CD4-positive, CD25-positive, alpha-beta regulatory T cell (primary cell): ENCODE results near the gene UBE3D. TPM values are rescaled to one million over a fixed set of nuclear protein-coding genes. Genes with fewer than 3 reads are reported as not detected.

ENCODE experiments used
- ATAC-seq, 2 donors: fragments of 150-1000 bp; cut with Tn5 transposase; one replicate each; pipeline ENCODE4 v1.10.0; 2021; ENCODE audit warnings: low read depth in 2 of 2, moderate number of reproducible peaks in 2 of 2, moderate library complexity in 1 of 2
- DNase-seq, 3 donors: peaks; one replicate each; pipeline versions ENCODE4 v3.0.0 to v3.0.0-alpha.2; 2012 to 2022; ENCODE audit warnings: mixed read lengths in 1 of 3
- H3K27ac ChIP-seq: one replicate; pipeline ENCODE4 v1.7.0; 2013; ENCODE audit warnings: mild to moderate bottlenecking, low read length; ENCODE audit not compliant: insufficient read depth, poor library complexity, severe bottlenecking
- H3K27me3 ChIP-seq: one replicate; pipeline ENCODE4 v1.7.0; 2013; ENCODE audit warnings: low read length; ENCODE audit not compliant: control insufficient read depth, insufficient read depth
- H3K36me3 ChIP-seq: one replicate; pipeline ENCODE4 v1.7.0; 2013; ENCODE audit warnings: mild to moderate bottlenecking, low read length, moderate library complexity; ENCODE audit not compliant: control insufficient read depth, insufficient read depth
- H3K4me1 ChIP-seq: 2 replicates; pipeline ENCODE4 v1.7.0; 2013; ENCODE audit warnings: mild to moderate bottlenecking, low read length; ENCODE audit not compliant: insufficient read depth, control insufficient read depth, poor library complexity, severe bottlenecking
- H3K4me3 ChIP-seq: one replicate; pipeline ENCODE4 v1.7.0; 2013; ENCODE audit warnings: low read depth, mild to moderate bottlenecking, low read length, moderate library complexity
- H3K9me3 ChIP-seq, 2 experiments: 1 replicate in 1 of 2; 2 replicates in 1 of 2; pipeline ENCODE4 v1.7.0; 2013; ENCODE audit warnings: low read length in 2 of 2, mild to moderate bottlenecking in 1 of 2, moderate library complexity in 1 of 2; ENCODE audit not compliant: control insufficient read depth in 2 of 2
- H3K27ac Mint-ChIP-seq, 3 donors: one replicate each; pipeline ENCODE4 v1.8.0; 2020 to 2022; ENCODE audit warnings: mild to moderate bottlenecking in 3 of 3, mixed read lengths in 3 of 3, moderate library complexity in 2 of 3
- H3K27me3 Mint-ChIP-seq: one replicate; pipeline ENCODE4 v1.8.0; 2022; ENCODE audit warnings: mild to moderate bottlenecking, mixed read lengths
- H3K36me3 Mint-ChIP-seq: one replicate; pipeline ENCODE4 v1.8.0; 2020; ENCODE audit warnings: mixed read lengths
- H3K4me1 Mint-ChIP-seq, 4 donors: one replicate each; pipeline ENCODE4 v1.8.0; 2020 to 2022; ENCODE audit warnings: mixed read lengths in 4 of 4, mild to moderate bottlenecking in 1 of 4
- H3K4me3 Mint-ChIP-seq, 4 donors: one replicate each; pipeline ENCODE4 v1.8.0; 2020 to 2022; ENCODE audit warnings: mild to moderate bottlenecking in 4 of 4, mixed read lengths in 4 of 4, moderate library complexity in 3 of 4
- H3K9me3 Mint-ChIP-seq, 7 donors: one replicate each; pipeline ENCODE4 v1.8.0; 2020 to 2022; ENCODE audit warnings: mixed read lengths in 7 of 7, mild to moderate bottlenecking in 3 of 7, moderate library complexity in 2 of 7
- polyA plus RNA-seq, 4 donors: library from polyadenylated mRNA; unstranded; fragments of 300-500 nt; fragmentation: Illumina TruSeq; gene quantifications; one replicate each; pipeline ENCODE4 v1.2.3, GENCODE V29; 2021
- total RNA-seq: library from RNA; stranded (reverse); gene quantifications from one replicate; pipeline ENCODE4 v1.2.3, GENCODE V29; 2022

UBE3D gene
- total and polyA plus RNA-seq, 5 donors from 2014 or later: 3.8 to 7.8 (median 5.5) TPM

DNA sequence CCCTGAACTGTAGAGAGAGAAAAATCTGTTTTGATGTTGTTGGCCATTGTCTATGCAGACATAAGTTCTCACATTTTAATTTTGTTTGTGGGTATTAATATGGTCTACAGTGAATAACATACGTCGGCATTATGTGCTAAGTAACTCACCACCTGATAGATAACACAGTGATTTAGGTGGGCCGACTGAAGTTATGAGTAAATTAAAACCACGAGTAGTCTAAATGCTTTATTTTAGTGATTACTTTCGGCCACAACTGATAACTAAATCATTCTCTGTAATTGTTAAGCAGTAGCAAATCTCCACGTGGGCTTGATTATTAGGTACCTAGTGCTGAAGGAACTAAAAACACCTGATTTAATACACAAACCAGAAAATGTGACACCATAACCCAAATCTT is 3.0 kb upstream of the UBE3D start:
- peak overlapping the region; percentile 86 for H3K4me3 ChIP-seq
- H3K27ac ChIP-seq: peak overlapping the region; percentile 92
- ATAC-seq: no peak
- Mint-ChIP-seq H3K36me3 (no peaks in the 10 kb centered on the region), H3K27ac (peak overlapping the region; percentile 80 to 95 (median 93)), H3K4me3 (peak overlapping the region; percentile 92 to 96 (median 94)), H3K4me1 (peaks cover 28 to 49% (median 39%) of the 10 kb centered on the region in 4 donors), H3K9me3 (no peaks in the 10 kb centered on the region), H3K27me3 (peaks cover 4% of the 10 kb centered on the region)
- H3K36me3 ChIP-seq: peaks cover 1% of the 10 kb centered on the region
- H3K4me1 ChIP-seq: peaks cover 32% of the 10 kb centered on the region
- no peaks in the 10 kb centered on the region for H3K27me3 ChIP-seq
- no peak for DNase-seq
- H3K9me3 ChIP-seq: no peaks in the 10 kb centered on the region

DNA sequence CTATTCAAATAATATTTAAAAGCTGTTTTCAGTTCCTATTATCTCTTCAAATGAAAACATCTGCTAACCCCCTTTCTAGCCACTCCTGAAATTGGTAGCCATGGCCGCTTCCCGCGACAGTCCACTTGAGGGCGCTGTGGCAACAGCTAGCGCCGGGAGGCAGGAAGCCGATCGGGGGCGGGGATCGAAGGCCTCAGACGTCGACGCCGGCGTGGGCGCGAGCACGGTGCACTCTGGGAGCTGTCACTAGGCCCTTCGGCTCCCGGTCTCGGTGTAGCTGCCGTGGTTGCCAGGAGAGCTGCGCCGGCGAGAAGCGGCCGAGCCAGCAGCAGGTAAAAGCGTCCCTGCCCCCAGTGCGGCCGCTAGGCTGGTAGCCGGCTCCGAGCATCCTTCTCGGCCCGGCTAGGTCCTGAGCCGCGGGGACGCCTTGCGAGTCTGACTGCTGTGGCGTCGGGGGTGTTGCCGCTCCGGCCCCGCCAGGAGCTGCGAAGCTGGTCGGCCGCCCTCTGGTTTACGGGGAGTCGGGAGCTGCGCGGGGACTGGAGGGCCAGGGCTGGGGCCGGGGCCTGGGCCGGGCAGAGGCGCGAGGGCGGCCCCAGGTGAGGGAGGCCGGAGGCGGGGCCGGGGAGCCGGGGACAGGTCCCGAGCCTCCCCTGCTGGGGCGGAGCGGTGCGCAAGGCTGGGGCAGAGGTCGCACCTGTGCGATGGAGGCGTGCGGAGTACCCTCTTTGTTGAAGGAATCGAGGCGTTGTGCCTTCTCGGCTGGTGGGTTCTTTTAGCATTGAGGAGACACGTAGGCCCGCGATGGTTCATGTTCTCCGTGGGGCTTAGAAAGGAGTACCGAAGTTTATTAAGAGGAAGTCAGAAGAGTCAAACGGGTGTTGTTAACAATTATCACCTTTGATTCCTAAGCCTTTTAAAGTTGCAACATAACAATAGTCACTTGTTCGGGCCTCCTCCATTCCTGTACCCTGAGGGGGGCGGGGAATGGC is 2.1 kb upstream of the UBE3D start, which contains the start of gene DOP1A:
Gene DOP1A, plus strand, starts transcription at position 224 of the 992 bp plus-strand sequence. CDS start 29,307 bp downstream, outside the sequence.
- peaks cover 25 to 50% (median 38%) of the 10 kb centered on the region in 4 donors for H3K4me1 Mint-ChIP-seq
- peak; percentile 91 to 92 for ATAC-seq
- peak within 1 kb of the TSS; percentile 86 for H3K4me3 ChIP-seq

DNA sequence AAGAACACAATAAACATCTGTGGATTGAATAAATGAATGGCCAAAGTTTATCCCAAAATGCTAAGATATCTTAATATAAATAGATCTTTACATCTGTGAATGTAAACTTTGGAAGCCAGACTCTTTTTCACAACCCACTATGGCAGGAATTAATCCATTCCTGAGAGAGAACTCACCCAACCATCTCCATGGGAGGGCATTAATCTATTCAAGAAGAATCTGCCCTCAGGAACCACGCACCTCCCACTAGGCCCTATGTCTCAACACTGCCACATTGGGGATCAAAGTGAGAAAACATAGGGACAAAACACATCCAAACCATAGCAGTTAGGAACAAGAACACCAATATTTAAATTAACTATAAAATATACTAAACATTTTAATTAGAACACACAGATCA is 3.4 kb downstream of the UBE3D start:
- DNase-seq (no peak), ATAC-seq (no peak)
- Mint-ChIP-seq H3K9me3 (peaks cover 0 to 2% (median 0%) of the 10 kb centered on the region in 7 donors), H3K4me3 (no peak overlapping the region), H3K27me3 (peaks cover 1% of the 10 kb centered on the region), H3K36me3 (peaks cover 7% of the 10 kb centered on the region), H3K4me1 (peaks cover 15 to 38% (median 32%) of the 10 kb centered on the region in 4 donors), H3K27ac (no peak overlapping the region)
- Histone ChIP-seq H3K4me3 (no peak overlapping the region), H3K36me3 (peaks cover 3% of the 10 kb centered on the region), H3K27me3 (no peaks in the 10 kb centered on the region), H3K4me1 (peaks cover 20% of the 10 kb centered on the region), H3K9me3 (no peaks in the 10 kb centered on the region), H3K27ac (no peak overlapping the region)

More for the DNA sequence above, 2.1 kb upstream of the UBE3D start, which contains the start of gene DOP1A:
- H3K9me3 Mint-ChIP-seq: no peaks in the 10 kb centered on the region
- peak within 1 kb of the TSS; percentile 92 to 96 (median 94) for H3K4me3 Mint-ChIP-seq
- H3K27ac Mint-ChIP-seq: peak within 1 kb of the TSS; percentile 82 to 95 (median 93)
- peaks cover 4% of the 10 kb centered on the region for H3K27me3 Mint-ChIP-seq
- no peaks in the 10 kb centered on the region for H3K36me3 Mint-ChIP-seq
- peak; percentile 92 to 97 (median 95) for DNase-seq
- Histone ChIP-seq H3K27ac (peak within 1 kb of the TSS; percentile 92), H3K9me3 (no peaks in the 10 kb centered on the region), H3K27me3 (no peaks in the 10 kb centered on the region), H3K4me1 (peaks cover 32% of the 10 kb centered on the region), H3K36me3 (no peaks in the 10 kb centered on the region)

DNA sequence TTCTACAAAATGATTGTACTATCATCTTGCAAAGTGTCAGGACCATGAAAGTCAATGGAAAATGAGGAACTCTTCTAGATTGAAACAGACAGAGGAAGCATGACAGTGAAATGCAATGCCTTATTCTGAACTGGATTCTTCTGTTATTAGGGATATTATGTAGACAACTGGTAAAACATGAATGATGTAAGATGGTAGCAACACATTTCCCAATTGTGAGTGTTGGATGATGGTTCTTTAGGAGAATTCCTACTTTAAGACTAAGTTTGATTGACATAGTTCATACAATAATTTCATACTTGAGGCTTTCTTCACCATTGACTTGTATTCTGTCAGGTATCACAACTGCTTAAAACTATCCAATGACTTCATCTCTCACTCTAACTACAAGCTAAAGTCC is 4.5 kb downstream of the UBE3D start:
- Histone ChIP-seq H3K4me1 (peaks cover 18% of the 10 kb centered on the region), H3K36me3 (peaks cover 9% of the 10 kb centered on the region), H3K9me3 (no peaks in the 10 kb centered on the region), H3K27ac (no peak overlapping the region), H3K27me3 (no peaks in the 10 kb centered on the region), H3K4me3 (no peak overlapping the region)
- H3K9me3 Mint-ChIP-seq: peaks cover 0 to 2% (median 0%) of the 10 kb centered on the region in 7 donors
- H3K27me3 Mint-ChIP-seq: no peaks in the 10 kb centered on the region
- peaks cover 15 to 37% (median 30%) of the 10 kb centered on the region in 4 donors for H3K4me1 Mint-ChIP-seq
- no peak for DNase-seq
- H3K36me3 Mint-ChIP-seq: peaks cover 16% of the 10 kb centered on the region
- no peak overlapping the region for H3K27ac Mint-ChIP-seq
- no peak for ATAC-seq
- H3K4me3 Mint-ChIP-seq: peak overlapping the region in 1 of 4 donors; percentile 53

DNA sequence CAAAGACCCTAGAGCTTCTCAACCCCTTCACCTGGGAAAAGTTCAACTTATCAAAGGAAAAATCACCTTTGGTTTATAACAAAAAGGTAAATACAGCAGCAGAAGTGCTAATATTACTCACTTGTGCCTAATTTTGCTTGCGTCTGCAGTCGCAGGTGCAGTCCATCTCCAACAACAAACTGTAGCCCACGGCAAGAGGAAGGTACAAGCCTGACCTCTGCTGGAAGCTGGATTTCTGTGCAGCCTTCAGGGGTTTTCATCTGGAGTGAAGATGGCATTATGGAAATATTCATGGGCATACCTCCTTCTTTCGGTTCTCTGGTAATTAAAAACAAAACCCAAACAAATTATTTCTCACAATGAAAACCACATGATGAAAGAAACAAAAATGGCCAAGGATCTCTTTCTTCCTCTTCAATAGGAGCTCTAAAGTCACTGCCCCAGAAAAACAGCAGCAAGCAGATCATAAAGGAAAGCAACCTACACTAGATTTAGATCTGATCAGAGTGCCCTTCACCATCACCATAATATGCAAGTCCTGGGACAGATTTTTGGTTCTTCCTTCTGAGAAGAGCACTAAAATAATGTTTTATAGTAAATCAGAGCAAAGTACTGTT is 7.8 kb downstream of the UBE3D start:
- Mint-ChIP-seq H3K4me1 (peaks cover 0 to 24% (median 15%) of the 10 kb centered on the region in 4 donors), H3K4me3 (no peak overlapping the region), H3K36me3 (peaks cover 22% of the 10 kb centered on the region), H3K9me3 (peaks cover 0 to 2% (median 0%) of the 10 kb centered on the region in 7 donors), H3K27me3 (no peaks in the 10 kb centered on the region), H3K27ac (no peak overlapping the region)
- H3K4me3 ChIP-seq: no peak overlapping the region
- no peaks in the 10 kb centered on the region for H3K4me1 ChIP-seq
- no peaks in the 10 kb centered on the region for H3K9me3 ChIP-seq
- no peak overlapping the region for H3K27ac ChIP-seq
- peaks cover 11% of the 10 kb centered on the region for H3K36me3 ChIP-seq
- no peaks in the 10 kb centered on the region for H3K27me3 ChIP-seq
- no peak for ATAC-seq
- DNase-seq: peak in 2 of 3 donors; percentile 18 to 34

DNA sequence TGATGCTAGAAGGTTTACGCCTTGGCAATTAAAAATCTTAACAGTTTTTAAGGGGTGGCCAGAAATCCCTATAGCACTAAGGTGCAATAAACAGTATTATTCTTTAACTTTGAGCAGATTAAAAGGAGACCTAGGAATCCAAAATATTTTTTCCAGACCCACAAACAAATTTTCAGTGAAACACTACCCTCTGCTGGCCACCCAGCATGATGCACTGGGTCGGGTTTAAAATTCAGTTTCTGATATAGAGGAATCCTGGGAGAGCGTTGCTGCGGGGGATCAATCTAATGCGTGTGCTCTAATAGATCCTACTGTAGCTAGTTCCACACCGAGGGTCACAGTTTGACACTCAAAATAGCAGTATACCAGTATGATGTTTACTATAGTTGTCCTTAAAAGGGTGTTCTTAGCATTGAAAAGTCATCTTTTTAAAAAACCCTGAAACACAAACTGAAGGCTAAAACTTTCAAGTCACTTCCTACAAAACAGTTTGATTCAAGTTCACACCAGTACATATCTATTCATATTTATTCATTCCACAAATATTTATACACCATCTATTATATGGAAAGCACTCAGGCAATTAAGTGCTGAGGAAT is 10.2 kb downstream of the UBE3D start:
- DNase-seq (peak; percentile 20 to 39 (median 35)), ATAC-seq (peak; percentile 60 to 64)
- H3K4me3 Mint-ChIP-seq: no peak overlapping the region
- H3K27me3 Mint-ChIP-seq: no peaks in the 10 kb centered on the region
- H3K27ac Mint-ChIP-seq: no peak overlapping the region
- Histone ChIP-seq H3K27me3 (no peaks in the 10 kb centered on the region), H3K9me3 (no peaks in the 10 kb centered on the region), H3K36me3 (peaks cover 12% of the 10 kb centered on the region), H3K27ac (no peak overlapping the region), H3K4me1 (no peaks in the 10 kb centered on the region), H3K4me3 (no peak overlapping the region)
- H3K4me1 Mint-ChIP-seq: peaks cover 0 to 17% (median 7%) of the 10 kb centered on the region in 4 donors
- H3K36me3 Mint-ChIP-seq: peaks cover 34% of the 10 kb centered on the region
- H3K9me3 Mint-ChIP-seq: peaks cover 0 to 2% (median 0%) of the 10 kb centered on the region in 7 donors

DNA sequence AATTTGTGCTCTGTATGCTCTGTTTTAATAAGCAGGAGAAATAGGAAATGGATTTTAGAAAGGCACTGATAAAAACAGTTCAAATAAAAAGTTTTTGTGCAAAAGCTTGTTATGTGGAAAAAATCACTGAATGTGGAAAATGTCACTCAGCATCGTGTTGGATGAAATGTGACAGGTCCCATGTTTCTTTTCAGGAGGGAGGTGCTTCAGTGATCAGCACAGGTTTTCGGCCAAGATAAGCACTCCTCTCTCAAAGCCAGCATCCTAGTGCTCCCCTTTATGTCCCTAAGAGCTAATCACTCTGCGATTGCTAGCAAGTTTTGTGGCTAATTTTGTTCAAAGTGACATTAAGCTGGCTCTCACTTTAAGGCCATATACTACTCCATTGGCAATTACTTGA is 12.0 kb downstream of the UBE3D start:
- H3K4me1 ChIP-seq: no peaks in the 10 kb centered on the region
- Mint-ChIP-seq H3K4me3 (no peak overlapping the region), H3K27me3 (no peaks in the 10 kb centered on the region), H3K27ac (no peak overlapping the region), H3K9me3 (no peaks in the 10 kb centered on the region), H3K36me3 (peaks cover 34% of the 10 kb centered on the region), H3K4me1 (peaks cover 0 to 13% (median 5%) of the 10 kb centered on the region in 4 donors)
- H3K4me3 ChIP-seq: no peak overlapping the region
- peaks cover 12% of the 10 kb centered on the region for H3K36me3 ChIP-seq
- no peaks in the 10 kb centered on the region for H3K9me3 ChIP-seq
- no peak overlapping the region for H3K27ac ChIP-seq
- no peak for DNase-seq
- ATAC-seq: no peak
- H3K27me3 ChIP-seq: no peaks in the 10 kb centered on the region
